GM19324 (cell line): ENCODE results near the gene TRIM29.

Experiments
- ATAC-seq: cut with Tn5 transposase; IDR thresholded peaks from one replicate; pipeline ENCODE4 v1.9.1; 2021; ENCODE audit warnings: mild to moderate bottlenecking, moderate library complexity; ENCODE audit not compliant: unreplicated experiment, low FRiP score

TRIM29 gene

GRCh38 chr11:120141768-120142423 is 4.0 kb upstream of the TRIM29 start:
- no peak for ATAC-seq

GRCh38 chr11:120141113-120141767 is 3.3 kb upstream of the TRIM29 start:
- no peak for ATAC-seq

GRCh38 chr11:120139316-120140069 is 1.6 kb upstream of the TRIM29 start:
- no peak for ATAC-seq

- no peak for ATAC-seq
Observed at GRCh38 chr11:120137187-120137610, 714 bp downstream of the TRIM29 start.

- ATAC-seq = no peak
Observed at GRCh38 chr11:120136356-120136755, 1.6 kb downstream of the TRIM29 start.

GRCh38 chr11:120135838-120136237 is 2.1 kb downstream of the TRIM29 start:
- ATAC-seq = no peak

- ATAC-seq = no peak
Observed at GRCh38 chr11:120134931-120135228, 3.0 kb downstream of the TRIM29 start.

GRCh38 chr11:120134106-120134930 is 3.6 kb downstream of the TRIM29 start:
- ATAC-seq = no peak

GRCh38 chr11:120133216-120134105 is 4.5 kb downstream of the TRIM29 start:
- ATAC-seq = no peak

- no peak for ATAC-seq
Observed at GRCh38 chr11:120132645-120133185, 5.2 kb downstream of the TRIM29 start.

- no peak for ATAC-seq
Observed at GRCh38 chr11:120131941-120132644, 5.8 kb downstream of the TRIM29 start.

GRCh38 chr11:120130991-120131760 is 6.7 kb downstream of the TRIM29 start:
- ATAC-seq = no peak

GRCh38 chr11:120130176-120130980 is 7.5 kb downstream of the TRIM29 start:
- ATAC-seq = no peak

- ATAC-seq = no peak
Observed at GRCh38 chr11:120129570-120129969, 8.3 kb downstream of the TRIM29 start.

GRCh38 chr11:120128392-120129119 is 9.4 kb downstream of the TRIM29 start:
- no peak for ATAC-seq

- no peak for ATAC-seq
Observed at GRCh38 chr11:120127236-120127635, 10.7 kb downstream of the TRIM29 start.

GRCh38 chr11:120126620-120127019 is 11.3 kb downstream of the TRIM29 start:
- no peak for ATAC-seq
